ENCODE data around the gene TMEM229B.

The TMEM229B gene

GRCh38 chr14:67442139-67442906 lies 46.2 kb downstream of the TMEM229B start:
- no peak overlapping the region for H3K4me3 ChIP-seq (ENCODE audit: insufficient read depth, low read depth, low read length)
- H3K4me1 ChIP-seq (ENCODE audit: control insufficient read depth, insufficient read depth, low read length) = no peaks in the 10 kb centered on the region
- no peaks in the 10 kb centered on the region for H3K9me3 ChIP-seq (ENCODE audit: control insufficient read depth, low read length)
- 91 to 93% methylated on average over 8 of the region's 8 CpGs for WGBS, 2 experiments
- H3K27ac ChIP-seq (ENCODE audit: insufficient read depth, low read depth, low read length, poor library complexity, severe bottlenecking) = no peak overlapping the region
- H3K36me3 ChIP-seq (ENCODE audit: control insufficient read depth, insufficient read depth, low read length) = no peaks in the 10 kb centered on the region
- no peaks in the 10 kb centered on the region for H3K27me3 ChIP-seq (ENCODE audit: control insufficient read depth, insufficient read depth, low read length, poor library complexity, severe bottlenecking)

DNA sequence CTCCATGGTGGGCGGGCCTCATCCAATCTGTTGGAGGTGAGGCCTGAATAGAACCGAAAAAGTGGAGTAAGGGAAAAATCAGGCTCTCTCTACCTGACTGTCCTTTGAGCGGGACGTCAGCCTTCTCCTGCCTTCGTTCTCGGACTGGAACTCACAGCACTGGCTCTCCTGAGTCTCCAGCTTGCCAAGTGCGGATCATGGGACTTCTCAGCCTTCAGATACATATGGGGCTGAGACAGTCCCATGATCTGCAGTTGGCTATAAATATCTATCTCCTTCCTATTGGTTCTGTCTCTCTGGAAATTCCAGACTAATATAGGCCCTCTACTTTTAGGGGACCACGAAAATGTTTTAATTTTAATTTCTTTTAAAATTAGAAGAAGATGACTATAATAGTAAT lies 46.8 kb downstream of the TMEM229B start:
- H3K9me3 ChIP-seq (ENCODE audit: control insufficient read depth, low read length) = no peaks in the 10 kb centered on the region
- H3K27ac ChIP-seq (ENCODE audit: insufficient read depth, low read depth, low read length, poor library complexity, severe bottlenecking) = no peak overlapping the region
- no peaks in the 10 kb centered on the region for H3K4me1 ChIP-seq (ENCODE audit: control insufficient read depth, insufficient read depth, low read length)
- 92 to 94% methylated on average over 7 of the region's 8 CpGs for WGBS, 2 experiments
- H3K4me3 ChIP-seq (ENCODE audit: insufficient read depth, low read depth, low read length) = no peak overlapping the region
- no peaks in the 10 kb centered on the region for H3K36me3 ChIP-seq (ENCODE audit: control insufficient read depth, insufficient read depth, low read length)
- no peaks in the 10 kb centered on the region for H3K27me3 ChIP-seq (ENCODE audit: control insufficient read depth, insufficient read depth, low read length, poor library complexity, severe bottlenecking)

GRCh38 chr14:67441256-67441655 lies 47.3 kb downstream of the TMEM229B start:
- H3K4me3 ChIP-seq (ENCODE audit: insufficient read depth, low read depth, low read length) = no peak overlapping the region
- H3K27ac ChIP-seq (ENCODE audit: insufficient read depth, low read depth, low read length, poor library complexity, severe bottlenecking) = no peak overlapping the region
- 88 to 91% methylated on average over 2 of the region's 2 CpGs for WGBS, 2 experiments
- H3K9me3 ChIP-seq (ENCODE audit: control insufficient read depth, low read length) = no peaks in the 10 kb centered on the region
- no peaks in the 10 kb centered on the region for H3K36me3 ChIP-seq (ENCODE audit: control insufficient read depth, insufficient read depth, low read length)
- H3K4me1 ChIP-seq (ENCODE audit: control insufficient read depth, insufficient read depth, low read length) = no peaks in the 10 kb centered on the region
- H3K27me3 ChIP-seq (ENCODE audit: control insufficient read depth, insufficient read depth, low read length, poor library complexity, severe bottlenecking) = no peaks in the 10 kb centered on the region

- Histone ChIP-seq H3K27me3 (ENCODE audit: control insufficient read depth, insufficient read depth, low read length, poor library complexity, severe bottlenecking) (no peaks in the 10 kb centered on the region), H3K9me3 (ENCODE audit: control insufficient read depth, low read length) (no peaks in the 10 kb centered on the region), H3K4me3 (ENCODE audit: insufficient read depth, low read depth, low read length) (no peak overlapping the region), H3K36me3 (ENCODE audit: control insufficient read depth, insufficient read depth, low read length) (no peaks in the 10 kb centered on the region), H3K27ac (ENCODE audit: insufficient read depth, low read depth, low read length, poor library complexity, severe bottlenecking) (no peak overlapping the region), H3K4me1 (ENCODE audit: control insufficient read depth, insufficient read depth, low read length) (no peaks in the 10 kb centered on the region)
- 88 to 90% methylated on average over 4 of the region's 4 CpGs for WGBS, 2 experiments
Measured at GRCh38 chr14:67440513-67440912, 48.0 kb downstream of the TMEM229B start.

GRCh38 chr14:67438969-67439368 lies 49.6 kb downstream of the TMEM229B start:
- Histone ChIP-seq H3K9me3 (ENCODE audit: control insufficient read depth, low read length) (no peaks in the 10 kb centered on the region), H3K27ac (ENCODE audit: insufficient read depth, low read depth, low read length, poor library complexity, severe bottlenecking) (no peak overlapping the region), H3K4me1 (ENCODE audit: control insufficient read depth, insufficient read depth, low read length) (no peaks in the 10 kb centered on the region), H3K36me3 (ENCODE audit: control insufficient read depth, insufficient read depth, low read length) (no peaks in the 10 kb centered on the region), H3K27me3 (ENCODE audit: control insufficient read depth, insufficient read depth, low read length, poor library complexity, severe bottlenecking) (no peaks in the 10 kb centered on the region), H3K4me3 (ENCODE audit: insufficient read depth, low read depth, low read length) (no peak overlapping the region)
- WGBS, 2 experiments = 82 to 87% methylated on average over 1 of the region's 1 CpG

GRCh38 chr14:67436006-67436866 lies 52.3 kb downstream of the TMEM229B start:
- Histone ChIP-seq H3K9me3 (ENCODE audit: control insufficient read depth, low read length) (no peaks in the 10 kb centered on the region), H3K4me1 (ENCODE audit: control insufficient read depth, insufficient read depth, low read length) (no peaks in the 10 kb centered on the region), H3K27me3 (ENCODE audit: control insufficient read depth, insufficient read depth, low read length, poor library complexity, severe bottlenecking) (no peaks in the 10 kb centered on the region), H3K27ac (ENCODE audit: insufficient read depth, low read depth, low read length, poor library complexity, severe bottlenecking) (no peak overlapping the region), H3K36me3 (ENCODE audit: control insufficient read depth, insufficient read depth, low read length) (no peaks in the 10 kb centered on the region), H3K4me3 (ENCODE audit: insufficient read depth, low read depth, low read length) (no peak overlapping the region)
- WGBS, 2 experiments = 87 to 91% methylated on average over 10 of the region's 10 CpGs

- H3K4me1 ChIP-seq (ENCODE audit: control insufficient read depth, insufficient read depth, low read length) = no peaks in the 10 kb centered on the region
- no peak overlapping the region for H3K27ac ChIP-seq (ENCODE audit: insufficient read depth, low read depth, low read length, poor library complexity, severe bottlenecking)
- H3K4me3 ChIP-seq (ENCODE audit: insufficient read depth, low read depth, low read length) = no peak overlapping the region
- H3K27me3 ChIP-seq (ENCODE audit: control insufficient read depth, insufficient read depth, low read length, poor library complexity, severe bottlenecking) = no peaks in the 10 kb centered on the region
- 93 to 95% methylated on average over 5 of the region's 5 CpGs for WGBS, 2 experiments
- no peaks in the 10 kb centered on the region for H3K36me3 ChIP-seq (ENCODE audit: control insufficient read depth, insufficient read depth, low read length)
- H3K9me3 ChIP-seq (ENCODE audit: control insufficient read depth, low read length) = no peaks in the 10 kb centered on the region
Measured at GRCh38 chr14:67435603-67436002, 52.9 kb downstream of the TMEM229B start.

GRCh38 chr14:67432050-67432564 lies 56.4 kb downstream of the TMEM229B start:
- H3K4me1 ChIP-seq (ENCODE audit: control insufficient read depth, insufficient read depth, low read length) = no peaks in the 10 kb centered on the region
- 90 to 91% methylated on average over 7 of the region's 7 CpGs for WGBS, 2 experiments
- H3K4me3 ChIP-seq (ENCODE audit: insufficient read depth, low read depth, low read length) = no peak overlapping the region
- no peak overlapping the region for H3K27ac ChIP-seq (ENCODE audit: insufficient read depth, low read depth, low read length, poor library complexity, severe bottlenecking)
- H3K36me3 ChIP-seq (ENCODE audit: control insufficient read depth, insufficient read depth, low read length) = no peaks in the 10 kb centered on the region
- no peaks in the 10 kb centered on the region for H3K27me3 ChIP-seq (ENCODE audit: control insufficient read depth, insufficient read depth, low read length, poor library complexity, severe bottlenecking)
- H3K9me3 ChIP-seq (ENCODE audit: control insufficient read depth, low read length) = no peaks in the 10 kb centered on the region

DNA sequence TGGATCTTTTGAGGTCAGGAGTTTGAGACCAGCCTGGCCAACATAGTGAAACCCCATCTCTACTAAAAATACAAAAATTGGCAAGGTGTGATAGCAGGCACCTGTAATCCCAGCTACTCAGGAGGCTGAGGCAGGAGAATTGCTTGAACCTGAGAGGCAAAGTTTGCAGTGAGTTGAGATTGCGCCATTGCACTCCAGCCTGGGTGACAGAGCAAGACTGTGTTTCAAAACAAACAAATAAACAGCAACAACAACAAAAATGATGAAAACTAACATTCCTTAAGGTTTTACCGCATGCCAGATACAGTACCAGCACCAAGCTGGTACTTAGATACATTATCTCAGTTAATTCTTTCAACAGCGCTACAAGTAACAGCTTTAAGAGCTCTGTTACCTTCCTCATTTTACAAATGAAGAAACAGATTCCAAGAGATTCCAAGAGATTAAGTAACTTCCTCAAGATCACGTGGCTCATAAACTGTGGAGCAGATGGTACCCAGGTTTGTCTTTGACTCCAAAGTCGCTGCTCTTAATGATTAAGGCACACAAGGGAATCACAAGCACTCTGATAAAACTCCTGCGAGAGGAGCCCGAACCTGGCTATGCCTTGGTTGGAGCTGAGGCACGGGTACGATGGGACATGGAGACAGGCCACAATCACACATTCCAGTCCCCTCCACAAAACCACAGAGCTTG lies 58.9 kb downstream of the TMEM229B start:
- no peaks in the 10 kb centered on the region for H3K9me3 ChIP-seq (ENCODE audit: control insufficient read depth, low read length)
- peaks cover 6% of the 10 kb centered on the region for H3K4me1 ChIP-seq (ENCODE audit: control insufficient read depth, insufficient read depth, low read length)
- H3K27me3 ChIP-seq (ENCODE audit: control insufficient read depth, insufficient read depth, low read length, poor library complexity, severe bottlenecking) = no peaks in the 10 kb centered on the region
- H3K27ac ChIP-seq (ENCODE audit: insufficient read depth, low read depth, low read length, poor library complexity, severe bottlenecking) = no peak overlapping the region
- no peaks in the 10 kb centered on the region for H3K36me3 ChIP-seq (ENCODE audit: control insufficient read depth, insufficient read depth, low read length)
- WGBS, 2 experiments = 89 to 93% methylated on average over 9 of the region's 9 CpGs
- H3K4me3 ChIP-seq (ENCODE audit: insufficient read depth, low read depth, low read length) = no peak overlapping the region

Measured in ectodermal cell (in vitro differentiated cells).